Measurements from ENCODE around the gene LRG1. TPM values are rescaled to one million over a fixed set of nuclear protein-coding genes. Genes with fewer than 3 reads are reported as not detected.

The LRG1 gene
- total RNA-seq, 1 experiment from 2014 or later = 0.81 TPM

DNA sequence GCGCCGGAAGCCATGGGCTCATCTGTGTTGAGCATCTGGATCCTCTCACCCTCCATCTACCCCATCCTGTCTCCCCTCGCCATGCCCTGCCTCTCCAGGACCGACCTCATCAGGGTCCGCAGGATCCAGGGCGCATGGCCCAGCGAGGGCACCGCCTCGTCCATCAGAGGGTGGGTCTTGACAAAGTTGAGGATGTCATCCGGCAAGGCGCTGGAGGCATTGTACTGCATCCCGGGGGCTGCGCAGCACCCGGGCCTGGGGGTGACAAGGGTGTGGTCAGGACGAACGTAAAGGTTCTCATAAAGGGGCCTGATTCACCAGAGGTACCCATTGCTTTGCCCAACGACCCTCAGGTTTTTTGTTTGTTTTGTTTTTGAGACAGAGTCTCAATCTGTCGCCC lies 10.2 kb upstream of the LRG1 start (continued):
- TF ChIP-seq, protein P1, sequence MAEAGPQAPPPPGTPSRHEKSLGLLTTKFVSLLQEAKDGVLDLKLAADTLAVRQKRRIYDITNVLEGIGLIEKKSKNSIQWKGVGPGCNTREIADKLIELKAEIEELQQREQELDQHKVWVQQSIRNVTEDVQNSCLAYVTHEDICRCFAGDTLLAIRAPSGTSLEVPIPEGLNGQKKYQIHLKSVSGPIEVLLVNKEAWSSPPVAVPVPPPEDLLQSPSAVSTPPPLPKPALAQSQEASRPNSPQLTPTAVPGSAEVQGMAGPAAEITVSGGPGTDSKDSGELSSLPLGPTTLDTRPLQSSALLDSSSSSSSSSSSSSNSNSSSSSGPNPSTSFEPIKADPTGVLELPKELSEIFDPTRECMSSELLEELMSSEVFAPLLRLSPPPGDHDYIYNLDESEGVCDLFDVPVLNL (CRISPR knock-in tag; IDR thresholded peaks at IDR 0.05; ENCODE audit: borderline replicate concordance, low read depth) = no peak
- TF ChIP-seq, protein P2, sequence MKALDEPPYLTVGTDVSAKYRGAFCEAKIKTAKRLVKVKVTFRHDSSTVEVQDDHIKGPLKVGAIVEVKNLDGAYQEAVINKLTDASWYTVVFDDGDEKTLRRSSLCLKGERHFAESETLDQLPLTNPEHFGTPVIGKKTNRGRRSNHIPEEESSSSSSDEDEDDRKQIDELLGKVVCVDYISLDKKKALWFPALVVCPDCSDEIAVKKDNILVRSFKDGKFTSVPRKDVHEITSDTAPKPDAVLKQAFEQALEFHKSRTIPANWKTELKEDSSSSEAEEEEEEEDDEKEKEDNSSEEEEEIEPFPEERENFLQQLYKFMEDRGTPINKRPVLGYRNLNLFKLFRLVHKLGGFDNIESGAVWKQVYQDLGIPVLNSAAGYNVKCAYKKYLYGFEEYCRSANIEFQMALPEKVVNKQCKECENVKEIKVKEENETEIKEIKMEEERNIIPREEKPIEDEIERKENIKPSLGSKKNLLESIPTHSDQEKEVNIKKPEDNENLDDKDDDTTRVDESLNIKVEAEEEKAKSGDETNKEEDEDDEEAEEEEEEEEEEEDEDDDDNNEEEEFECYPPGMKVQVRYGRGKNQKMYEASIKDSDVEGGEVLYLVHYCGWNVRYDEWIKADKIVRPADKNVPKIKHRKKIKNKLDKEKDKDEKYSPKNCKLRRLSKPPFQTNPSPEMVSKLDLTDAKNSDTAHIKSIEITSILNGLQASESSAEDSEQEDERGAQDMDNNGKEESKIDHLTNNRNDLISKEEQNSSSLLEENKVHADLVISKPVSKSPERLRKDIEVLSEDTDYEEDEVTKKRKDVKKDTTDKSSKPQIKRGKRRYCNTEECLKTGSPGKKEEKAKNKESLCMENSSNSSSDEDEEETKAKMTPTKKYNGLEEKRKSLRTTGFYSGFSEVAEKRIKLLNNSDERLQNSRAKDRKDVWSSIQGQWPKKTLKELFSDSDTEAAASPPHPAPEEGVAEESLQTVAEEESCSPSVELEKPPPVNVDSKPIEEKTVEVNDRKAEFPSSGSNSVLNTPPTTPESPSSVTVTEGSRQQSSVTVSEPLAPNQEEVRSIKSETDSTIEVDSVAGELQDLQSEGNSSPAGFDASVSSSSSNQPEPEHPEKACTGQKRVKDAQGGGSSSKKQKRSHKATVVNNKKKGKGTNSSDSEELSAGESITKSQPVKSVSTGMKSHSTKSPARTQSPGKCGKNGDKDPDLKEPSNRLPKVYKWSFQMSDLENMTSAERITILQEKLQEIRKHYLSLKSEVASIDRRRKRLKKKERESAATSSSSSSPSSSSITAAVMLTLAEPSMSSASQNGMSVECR (CRISPR knock-in tag; IDR thresholded peaks at IDR 0.05; ENCODE audit: borderline replicate concordance) = no peak
- no peak for TF ChIP-seq PRRX2 (CRISPR knock-in tag; IDR thresholded peaks at IDR 0.05)

DNA sequence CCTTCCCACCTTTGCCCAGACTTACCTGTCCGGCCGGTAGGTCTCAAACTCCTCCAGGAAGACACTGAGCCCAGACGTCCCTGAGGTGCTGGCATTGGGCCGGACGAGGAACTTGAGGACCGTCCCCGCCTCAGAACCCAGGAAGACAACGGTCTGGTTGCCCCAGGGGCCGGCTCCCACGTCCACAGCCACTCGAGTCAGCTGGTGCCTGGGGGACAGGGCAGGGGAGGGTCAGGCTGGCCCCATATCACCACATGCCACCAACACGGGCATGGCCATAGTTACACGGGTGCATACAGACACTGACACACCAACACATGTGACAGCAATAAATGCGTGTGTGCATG lies 8.4 kb upstream of the LRG1 start:
- H3K27me3 Mint-ChIP-seq (ENCODE audit: low read depth) = no peaks in the 10 kb centered on the region
- no peak overlapping the region for H3K27ac Mint-ChIP-seq
- TF ChIP-seq MYBL2 (CRISPR knock-in tag; IDR thresholded peaks at IDR 0.05) (no peak), RELA (CRISPR knock-in tag; IDR thresholded peaks at IDR 0.05; ENCODE audit: borderline replicate concordance) (no peak), NFYB (CRISPR knock-in tag; conservative IDR thresholded peaks at IDR 0.05; ENCODE audit: low read depth) (no peak), OVOL2 (CRISPR knock-in tag; IDR thresholded peaks at IDR 0.05; ENCODE audit: borderline replicate concordance) (no peak), SMAD3 (CRISPR knock-in tag; IDR thresholded peaks at IDR 0.05; ENCODE audit: borderline replicate concordance) (no peak), ELF4 (CRISPR knock-in tag; IDR thresholded peaks at IDR 0.05; ENCODE audit: low read depth) (no peak)
- TF ChIP-seq, protein P3, sequence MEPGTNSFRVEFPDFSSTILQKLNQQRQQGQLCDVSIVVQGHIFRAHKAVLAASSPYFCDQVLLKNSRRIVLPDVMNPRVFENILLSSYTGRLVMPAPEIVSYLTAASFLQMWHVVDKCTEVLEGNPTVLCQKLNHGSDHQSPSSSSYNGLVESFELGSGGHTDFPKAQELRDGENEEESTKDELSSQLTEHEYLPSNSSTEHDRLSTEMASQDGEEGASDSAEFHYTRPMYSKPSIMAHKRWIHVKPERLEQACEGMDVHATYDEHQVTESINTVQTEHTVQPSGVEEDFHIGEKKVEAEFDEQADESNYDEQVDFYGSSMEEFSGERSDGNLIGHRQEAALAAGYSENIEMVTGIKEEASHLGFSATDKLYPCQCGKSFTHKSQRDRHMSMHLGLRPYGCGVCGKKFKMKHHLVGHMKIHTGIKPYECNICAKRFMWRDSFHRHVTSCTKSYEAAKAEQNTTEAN (CRISPR knock-in tag; IDR thresholded peaks at IDR 0.05) = no peak
- TF ChIP-seq, protein P4, sequence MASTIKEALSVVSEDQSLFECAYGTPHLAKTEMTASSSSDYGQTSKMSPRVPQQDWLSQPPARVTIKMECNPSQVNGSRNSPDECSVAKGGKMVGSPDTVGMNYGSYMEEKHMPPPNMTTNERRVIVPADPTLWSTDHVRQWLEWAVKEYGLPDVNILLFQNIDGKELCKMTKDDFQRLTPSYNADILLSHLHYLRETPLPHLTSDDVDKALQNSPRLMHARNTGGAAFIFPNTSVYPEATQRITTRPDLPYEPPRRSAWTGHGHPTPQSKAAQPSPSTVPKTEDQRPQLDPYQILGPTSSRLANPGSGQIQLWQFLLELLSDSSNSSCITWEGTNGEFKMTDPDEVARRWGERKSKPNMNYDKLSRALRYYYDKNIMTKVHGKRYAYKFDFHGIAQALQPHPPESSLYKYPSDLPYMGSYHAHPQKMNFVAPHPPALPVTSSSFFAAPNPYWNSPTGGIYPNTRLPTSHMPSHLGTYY (CRISPR knock-in tag; IDR thresholded peaks at IDR 0.05) = no peak
- TF ChIP-seq, protein P5, sequence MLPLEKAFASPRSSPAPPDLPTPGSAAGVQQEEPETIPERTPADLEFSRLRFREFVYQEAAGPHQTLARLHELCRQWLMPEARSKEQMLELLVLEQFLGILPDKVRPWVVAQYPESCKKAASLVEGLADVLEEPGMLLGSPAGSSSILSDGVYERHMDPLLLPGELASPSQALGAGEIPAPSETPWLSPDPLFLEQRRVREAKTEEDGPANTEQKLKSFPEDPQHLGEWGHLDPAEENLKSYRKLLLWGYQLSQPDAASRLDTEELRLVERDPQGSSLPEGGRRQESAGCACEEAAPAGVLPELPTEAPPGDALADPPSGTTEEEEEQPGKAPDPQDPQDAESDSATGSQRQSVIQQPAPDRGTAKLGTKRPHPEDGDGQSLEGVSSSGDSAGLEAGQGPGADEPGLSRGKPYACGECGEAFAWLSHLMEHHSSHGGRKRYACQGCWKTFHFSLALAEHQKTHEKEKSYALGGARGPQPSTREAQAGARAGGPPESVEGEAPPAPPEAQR (CRISPR knock-in tag; IDR thresholded peaks at IDR 0.05) = no peak
- TF ChIP-seq, protein P6, sequence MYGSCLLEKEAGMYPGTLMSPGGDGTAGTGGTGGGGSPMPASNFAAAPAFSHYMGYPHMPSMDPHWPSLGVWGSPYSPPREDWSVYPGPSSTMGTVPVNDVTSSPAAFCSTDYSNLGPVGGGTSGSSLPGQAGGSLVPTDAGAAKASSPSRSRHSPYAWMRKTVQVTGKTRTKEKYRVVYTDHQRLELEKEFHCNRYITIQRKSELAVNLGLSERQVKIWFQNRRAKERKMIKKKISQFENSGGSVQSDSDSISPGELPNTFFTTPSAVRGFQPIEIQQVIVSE (CRISPR knock-in tag; IDR thresholded peaks at IDR 0.05; ENCODE audit: borderline replicate concordance) = no peak
- no peaks in the 10 kb centered on the region for H3K4me1 Mint-ChIP-seq
- CTCF ChIA-PET = interaction anchor here (1.2 to 2.7 kb wide), 6 partner anchors 10 to 77 kb away, joined by 3 to 17 read pairs (median 6); partner anchors contain the start of gene HDGFL2
- ATAC-seq (no peak), DNase-seq (ENCODE audit: low spot score) (no peak)
- peaks cover 26% of the 10 kb centered on the region for H3K36me3 Mint-ChIP-seq
- no peak overlapping the region for H3K4me3 Mint-ChIP-seq
- POLR2A ChIA-PET = no interaction called here
- no peaks in the 10 kb centered on the region for H3K9me3 Mint-ChIP-seq

All from WTC11 (cell line).